Stimulated activated naive CD8-positive, alpha-beta T cell treated with anti-CD3 and anti-CD28 coated beads, Interleukin-15, Interleukin-2, amounts not matched to agents 100 ng/mL and 50 ng/mL, for 24 hours (primary cell): ENCODE results near the gene GPR107.
"Not testable (repeated sequence)": the region's sequence is repeated elsewhere in the genome, so short reads cannot be mapped to it uniquely, and the experiment has no call there.

Experiments
- H3K27ac Mint-ChIP-seq: one replicate; pipeline ENCODE4 v1.8.0; 2021; ENCODE audit warnings: mild to moderate bottlenecking, mixed read lengths
- H3K27me3 Mint-ChIP-seq: one replicate; pipeline ENCODE4 v1.8.0; 2021; ENCODE audit warnings: mixed read lengths
- H3K36me3 Mint-ChIP-seq: one replicate; pipeline ENCODE4 v1.8.0; 2021; ENCODE audit warnings: low read depth, mixed read lengths
- H3K4me1 Mint-ChIP-seq: one replicate; pipeline ENCODE4 v1.8.0; 2021; ENCODE audit warnings: low read depth, mixed read lengths
- H3K4me3 Mint-ChIP-seq: one replicate; pipeline ENCODE4 v1.8.0; 2021; ENCODE audit warnings: mild to moderate bottlenecking, mixed read lengths
- H3K9me3 Mint-ChIP-seq: one replicate; pipeline ENCODE4 v1.8.0; 2021; ENCODE audit warnings: mixed read lengths

Gene GPR107

GRCh38 chr9:130053504-130054324 lies at the start of gene GPR107:
GPR107 (plus strand) TSS chr9:130053906; CDS start chr9:130053933, 27 bp downstream.
- Mint-ChIP-seq H3K4me1 (peaks cover 51% of the 10 kb centered on the region), H3K36me3 (peaks cover 6% of the 10 kb centered on the region), H3K27ac (peak within 1 kb of the TSS; percentile 90), H3K9me3 (no peaks in the 10 kb centered on the region), H3K4me3 (peak within 1 kb of the TSS; percentile 96), H3K27me3 (no peaks in the 10 kb centered on the region)

- H3K27ac Mint-ChIP-seq, result peak overlapping the region; percentile 16
- no peaks in the 10 kb centered on the region for H3K9me3 Mint-ChIP-seq
- no peaks in the 10 kb centered on the region for H3K27me3 Mint-ChIP-seq
- H3K4me3 Mint-ChIP-seq, result no peak overlapping the region
- peaks cover 87% of the 10 kb centered on the region for H3K4me1 Mint-ChIP-seq
- H3K36me3 Mint-ChIP-seq, result peaks cover 63% of the 10 kb centered on the region
Measured at GRCh38 chr9:130003943-130004552, 49.7 kb upstream of the GPR107 start.

- peak overlapping the region; percentile 62 for H3K4me3 Mint-ChIP-seq
Measured at GRCh38 chr9:130006952-130007351, 46.8 kb upstream of the GPR107 start.

GRCh38 chr9:130008538-130008937 lies 45.2 kb upstream of the GPR107 start:
- no peaks in the 10 kb centered on the region for H3K9me3 Mint-ChIP-seq
- H3K36me3 Mint-ChIP-seq, result peaks cover 70% of the 10 kb centered on the region
- H3K4me3 Mint-ChIP-seq, result peak overlapping the region; percentile 10
- no peaks in the 10 kb centered on the region for H3K27me3 Mint-ChIP-seq
- peaks cover 93% of the 10 kb centered on the region for H3K4me1 Mint-ChIP-seq
- peak overlapping the region; percentile 95 for H3K27ac Mint-ChIP-seq

More at GRCh38 chr9:130006952-130007351, 46.8 kb upstream of the GPR107 start:
- Mint-ChIP-seq H3K27ac (peak overlapping the region; percentile 95), H3K4me1 (peaks cover 91% of the 10 kb centered on the region), H3K36me3 (peaks cover 70% of the 10 kb centered on the region)
- H3K9me3 Mint-ChIP-seq, H3K27me3 Mint-ChIP-seq: not testable (repeated sequence)

- H3K36me3 Mint-ChIP-seq, result peaks cover 73% of the 10 kb centered on the region
- not testable (repeated sequence) for H3K4me3 Mint-ChIP-seq, H3K27me3 Mint-ChIP-seq, H3K9me3 Mint-ChIP-seq
- H3K27ac Mint-ChIP-seq, result peak overlapping the region; percentile 95
- peaks cover 91% of the 10 kb centered on the region for H3K4me1 Mint-ChIP-seq
Measured at GRCh38 chr9:130009546-130009945, 44.2 kb upstream of the GPR107 start.

- Mint-ChIP-seq H3K4me1 (peaks cover 91% of the 10 kb centered on the region), H3K27ac (peak overlapping the region; percentile 95), H3K36me3 (peaks cover 81% of the 10 kb centered on the region), H3K9me3 (no peaks in the 10 kb centered on the region), H3K4me3 (peak overlapping the region; percentile 56), H3K27me3 (no peaks in the 10 kb centered on the region)
Measured at GRCh38 chr9:130010151-130010988, 43.3 kb upstream of the GPR107 start.

- peaks cover 83% of the 10 kb centered on the region for H3K36me3 Mint-ChIP-seq
- H3K27ac Mint-ChIP-seq, result peak overlapping the region; percentile 81
- H3K27me3 Mint-ChIP-seq, result no peaks in the 10 kb centered on the region
- H3K9me3 Mint-ChIP-seq, result no peaks in the 10 kb centered on the region
- no peak overlapping the region for H3K4me3 Mint-ChIP-seq
- H3K4me1 Mint-ChIP-seq, result peaks cover 88% of the 10 kb centered on the region
Measured at GRCh38 chr9:130013326-130013725, 40.4 kb upstream of the GPR107 start.

GRCh38 chr9:130015353-130016019 lies 38.2 kb upstream of the GPR107 start:
- Mint-ChIP-seq H3K27me3 (no peaks in the 10 kb centered on the region), H3K4me3 (no peak overlapping the region), H3K27ac (peak overlapping the region; percentile 21), H3K9me3 (no peaks in the 10 kb centered on the region), H3K36me3 (peaks cover 75% of the 10 kb centered on the region), H3K4me1 (peaks cover 88% of the 10 kb centered on the region)

GRCh38 chr9:130017076-130017475 lies 36.6 kb upstream of the GPR107 start:
- peak overlapping the region; percentile 67 for H3K4me3 Mint-ChIP-seq
- H3K36me3 Mint-ChIP-seq, result peaks cover 73% of the 10 kb centered on the region
- peaks cover 89% of the 10 kb centered on the region for H3K4me1 Mint-ChIP-seq
- peak overlapping the region; percentile 96 for H3K27ac Mint-ChIP-seq
- H3K9me3 Mint-ChIP-seq, result no peaks in the 10 kb centered on the region
- no peaks in the 10 kb centered on the region for H3K27me3 Mint-ChIP-seq

- Mint-ChIP-seq H3K36me3 (peaks cover 73% of the 10 kb centered on the region), H3K4me1 (peaks cover 89% of the 10 kb centered on the region), H3K4me3 (peak overlapping the region; percentile 30), H3K27ac (peak overlapping the region; percentile 96)
- not testable (repeated sequence) for H3K27me3 Mint-ChIP-seq, H3K9me3 Mint-ChIP-seq
Measured at GRCh38 chr9:130017510-130017909, 36.2 kb upstream of the GPR107 start.

- H3K27me3 Mint-ChIP-seq, result no peaks in the 10 kb centered on the region
- H3K4me1 Mint-ChIP-seq, result peaks cover 89% of the 10 kb centered on the region
- peak overlapping the region; percentile 30 for H3K4me3 Mint-ChIP-seq
- H3K36me3 Mint-ChIP-seq, result peaks cover 69% of the 10 kb centered on the region
- H3K27ac Mint-ChIP-seq, result peak overlapping the region; percentile 96
- no peaks in the 10 kb centered on the region for H3K9me3 Mint-ChIP-seq
Measured at GRCh38 chr9:130018265-130018664, 35.4 kb upstream of the GPR107 start.

GRCh38 chr9:130020618-130021017 lies 33.1 kb upstream of the GPR107 start:
- H3K9me3 Mint-ChIP-seq, result no peaks in the 10 kb centered on the region
- peak overlapping the region; percentile 35 for H3K4me3 Mint-ChIP-seq
- no peaks in the 10 kb centered on the region for H3K27me3 Mint-ChIP-seq
- H3K27ac Mint-ChIP-seq, result peak overlapping the region; percentile 90
- H3K36me3 Mint-ChIP-seq, result peaks cover 56% of the 10 kb centered on the region
- H3K4me1 Mint-ChIP-seq, result peaks cover 97% of the 10 kb centered on the region

GRCh38 chr9:130021123-130021522 lies 32.6 kb upstream of the GPR107 start:
- H3K4me1 Mint-ChIP-seq, result peaks cover 100% of the 10 kb centered on the region
- peak overlapping the region; percentile 96 for H3K27ac Mint-ChIP-seq
- peak overlapping the region; percentile 35 for H3K4me3 Mint-ChIP-seq
- no peaks in the 10 kb centered on the region for H3K27me3 Mint-ChIP-seq
- peaks cover 59% of the 10 kb centered on the region for H3K36me3 Mint-ChIP-seq
- no peaks in the 10 kb centered on the region for H3K9me3 Mint-ChIP-seq

GRCh38 chr9:130021842-130022241 lies 31.9 kb upstream of the GPR107 start:
- peaks cover 55% of the 10 kb centered on the region for H3K36me3 Mint-ChIP-seq
- peak overlapping the region; percentile 96 for H3K27ac Mint-ChIP-seq
- H3K27me3 Mint-ChIP-seq, H3K4me3 Mint-ChIP-seq, H3K9me3 Mint-ChIP-seq: not testable (repeated sequence)
- peaks cover 100% of the 10 kb centered on the region for H3K4me1 Mint-ChIP-seq
